Measurements from ENCODE around the gene GABRR2.

DNA sequence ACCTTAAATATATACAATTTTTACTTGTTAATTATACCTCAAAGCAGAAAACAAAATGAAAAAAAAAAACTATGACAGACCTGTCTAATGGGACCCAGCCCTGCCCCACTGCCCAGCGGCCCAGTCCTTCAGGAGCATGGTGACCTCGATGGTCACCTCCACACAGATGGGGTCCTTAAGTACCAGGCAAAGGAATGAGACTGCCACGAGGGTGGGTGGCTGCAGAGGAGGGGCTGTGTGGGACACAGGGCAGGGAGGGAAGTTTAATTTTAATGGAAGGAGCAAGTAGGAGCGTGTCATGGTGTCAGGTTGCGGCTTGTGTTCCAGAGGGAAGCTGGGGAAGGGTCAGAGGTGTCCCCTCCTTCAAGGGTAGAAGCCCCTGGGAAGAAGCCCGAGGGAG, 28.6 kb downstream of the GABRR2 start:
- TF ChIP-seq CTCF (IDR thresholded peaks at IDR 0.05; ENCODE audit: poor library complexity, severe bottlenecking) (no peak), POLR2AphosphoS5 (IDR thresholded peaks at IDR 0.05) (no peak), EZH2 (IDR thresholded peaks at IDR 0.05; ENCODE audit: borderline replicate concordance, insufficient read depth, low read length, poor library complexity, severe bottlenecking) (no peak)
